ENCODE data around the gene PPP2R3A.
"Not testable (repeated sequence)": the region's sequence is repeated elsewhere in the genome, so short reads cannot be mapped to it uniquely, and the experiment has no call there.

The PPP2R3A gene

GRCh38 chr3:136152176-136152843 lies 186.8 kb downstream of the PPP2R3A start (continued):
- TF ChIP-seq PATZ1 (CRISPR knock-in tag; IDR thresholded peaks at IDR 0.05; ENCODE audit: borderline replicate concordance) (no peak), RARB (CRISPR knock-in tag; IDR thresholded peaks at IDR 0.05) (no peak)

DNA sequence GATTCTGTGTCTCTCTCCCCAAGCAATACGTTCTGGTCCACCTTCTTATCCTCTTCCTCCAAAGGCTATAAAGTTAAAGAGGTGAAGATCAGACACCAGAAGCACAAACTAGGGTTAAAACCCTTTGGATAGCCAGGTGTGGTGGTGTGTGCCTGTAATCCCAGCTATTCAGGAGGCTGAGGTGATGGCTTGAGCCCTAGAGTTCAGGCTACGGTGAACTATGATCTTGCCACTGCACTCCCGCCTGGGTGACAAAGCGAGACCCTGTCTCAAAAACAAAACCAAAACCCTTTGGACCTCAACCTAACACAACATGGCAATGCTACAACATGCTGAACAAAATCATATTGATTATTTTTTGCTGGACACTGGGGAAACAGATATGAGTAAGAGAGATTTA lies 187.4 kb downstream of the PPP2R3A start:
- ATAC-seq, result no peak
- TF ChIP-seq ZFP30 (CRISPR knock-in tag; IDR thresholded peaks at IDR 0.05) (no peak), PPARA (CRISPR knock-in tag; IDR thresholded peaks at IDR 0.05; ENCODE audit: borderline replicate concordance) (no peak), GLIS3 (CRISPR knock-in tag; IDR thresholded peaks at IDR 0.05) (no peak), ARNTL (CRISPR knock-in tag; IDR thresholded peaks at IDR 0.05; ENCODE audit: borderline replicate concordance, low read depth) (no peak)

DNA sequence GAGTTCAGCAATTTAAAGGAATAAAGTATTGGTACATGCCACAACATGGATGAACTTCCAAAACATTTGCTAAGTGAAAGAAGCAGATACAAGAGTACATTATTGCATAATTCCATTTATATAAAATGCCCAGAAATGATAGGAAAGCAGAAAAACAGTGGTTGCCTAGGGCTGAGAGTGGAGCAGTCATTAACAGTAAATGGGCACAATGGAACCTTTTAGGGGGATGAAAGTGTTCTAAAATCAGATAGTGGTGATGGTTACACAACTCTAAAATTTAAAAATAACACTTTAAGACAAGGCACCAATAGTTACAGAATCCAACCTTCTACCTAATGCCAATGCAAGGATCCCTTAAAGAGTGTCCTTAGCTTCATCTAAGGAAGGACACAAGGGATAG lies 196.0 kb downstream of the PPP2R3A start:
- no peak for ATAC-seq

GRCh38 chr3:136162322-136162721 lies 196.8 kb downstream of the PPP2R3A start:
- TF ChIP-seq ESRRG (CRISPR knock-in tag; IDR thresholded peaks at IDR 0.05), result no peak
- TF ChIP-seq PPARA (CRISPR knock-in tag; IDR thresholded peaks at IDR 0.05; ENCODE audit: borderline replicate concordance), result no peak
- no peak for TF ChIP-seq ZFP30 (CRISPR knock-in tag; IDR thresholded peaks at IDR 0.05)
- no peak for TF ChIP-seq TCF4 (CRISPR knock-in tag; IDR thresholded peaks at IDR 0.05; ENCODE audit: borderline replicate concordance)
- TF ChIP-seq, protein P1, sequence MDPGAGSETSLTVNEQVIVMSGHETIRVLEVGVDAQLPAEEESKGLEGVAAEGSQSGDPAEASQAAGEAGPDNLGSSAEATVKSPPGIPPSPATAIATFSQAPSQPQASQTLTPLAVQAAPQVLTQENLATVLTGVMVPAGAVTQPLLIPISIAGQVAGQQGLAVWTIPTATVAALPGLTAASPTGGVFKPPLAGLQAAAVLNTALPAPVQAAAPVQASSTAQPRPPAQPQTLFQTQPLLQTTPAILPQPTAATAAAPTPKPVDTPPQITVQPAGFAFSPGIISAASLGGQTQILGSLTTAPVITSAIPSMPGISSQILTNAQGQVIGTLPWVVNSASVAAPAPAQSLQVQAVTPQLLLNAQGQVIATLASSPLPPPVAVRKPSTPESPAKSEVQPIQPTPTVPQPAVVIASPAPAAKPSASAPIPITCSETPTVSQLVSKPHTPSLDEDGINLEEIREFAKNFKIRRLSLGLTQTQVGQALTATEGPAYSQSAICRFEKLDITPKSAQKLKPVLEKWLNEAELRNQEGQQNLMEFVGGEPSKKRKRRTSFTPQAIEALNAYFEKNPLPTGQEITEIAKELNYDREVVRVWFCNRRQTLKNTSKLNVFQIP (CRISPR knock-in tag; IDR thresholded peaks at IDR 0.05; ENCODE audit: borderline replicate concordance, low read depth), result no peak
- no peak for TF ChIP-seq ARNTL (CRISPR knock-in tag; IDR thresholded peaks at IDR 0.05; ENCODE audit: borderline replicate concordance, low read depth)
- TF ChIP-seq ZNF565 (CRISPR knock-in tag; conservative IDR thresholded peaks at IDR 0.05; ENCODE audit: low read depth), result no peak
- TF ChIP-seq ZNF70 (CRISPR knock-in tag; IDR thresholded peaks at IDR 0.05), result no peak
- TF ChIP-seq ISL1 (CRISPR knock-in tag; IDR thresholded peaks at IDR 0.05), result no peak
- no peak for TF ChIP-seq BACH2 (CRISPR knock-in tag; IDR thresholded peaks at IDR 0.05; ENCODE audit: borderline replicate concordance)
- TF ChIP-seq ZC3H10 (CRISPR knock-in tag; IDR thresholded peaks at IDR 0.05), result no peak
- TF ChIP-seq, protein P2, sequence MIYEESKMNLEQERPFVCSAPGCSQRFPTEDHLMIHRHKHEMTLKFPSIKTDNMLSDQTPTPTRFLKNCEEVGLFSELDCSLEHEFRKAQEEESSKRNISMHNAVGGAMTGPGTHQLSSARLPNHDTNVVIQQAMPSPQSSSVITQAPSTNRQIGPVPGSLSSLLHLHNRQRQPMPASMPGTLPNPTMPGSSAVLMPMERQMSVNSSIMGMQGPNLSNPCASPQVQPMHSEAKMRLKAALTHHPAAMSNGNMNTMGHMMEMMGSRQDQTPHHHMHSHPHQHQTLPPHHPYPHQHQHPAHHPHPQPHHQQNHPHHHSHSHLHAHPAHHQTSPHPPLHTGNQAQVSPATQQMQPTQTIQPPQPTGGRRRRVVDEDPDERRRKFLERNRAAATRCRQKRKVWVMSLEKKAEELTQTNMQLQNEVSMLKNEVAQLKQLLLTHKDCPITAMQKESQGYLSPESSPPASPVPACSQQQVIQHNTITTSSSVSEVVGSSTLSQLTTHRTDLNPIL (CRISPR knock-in tag; IDR thresholded peaks at IDR 0.05; ENCODE audit: low read depth), result no peak
- TF ChIP-seq CSRNP3 (CRISPR knock-in tag; IDR thresholded peaks at IDR 0.05), result no peak
- no peak for TF ChIP-seq RARB (CRISPR knock-in tag; IDR thresholded peaks at IDR 0.05)
- TF ChIP-seq ZFP3 (CRISPR knock-in tag; IDR thresholded peaks at IDR 0.05), result no peak
- no peak for ATAC-seq

More for the DNA sequence above, 196.0 kb downstream of the PPP2R3A start:
- TF ChIP-seq ZC3H10 (CRISPR knock-in tag; IDR thresholded peaks at IDR 0.05) (no peak), SNAI2 (CRISPR knock-in tag; IDR thresholded peaks at IDR 0.05) (no peak), GLIS3 (CRISPR knock-in tag; IDR thresholded peaks at IDR 0.05) (no peak), ZNF70 (CRISPR knock-in tag; IDR thresholded peaks at IDR 0.05) (no peak), RARB (CRISPR knock-in tag; IDR thresholded peaks at IDR 0.05) (no peak), TOX (CRISPR knock-in tag; IDR thresholded peaks at IDR 0.05; ENCODE audit: borderline replicate concordance) (no peak), ZNF565 (CRISPR knock-in tag; conservative IDR thresholded peaks at IDR 0.05; ENCODE audit: low read depth) (no peak), ESRRG (CRISPR knock-in tag; IDR thresholded peaks at IDR 0.05) (no peak), ZNF8 (CRISPR knock-in tag; IDR thresholded peaks at IDR 0.05) (no peak), PATZ1 (CRISPR knock-in tag; IDR thresholded peaks at IDR 0.05; ENCODE audit: borderline replicate concordance) (no peak), ISL1 (CRISPR knock-in tag; IDR thresholded peaks at IDR 0.05) (no peak)
- TF ChIP-seq, protein P2 (CRISPR knock-in tag; IDR thresholded peaks at IDR 0.05; ENCODE audit: low read depth), result no peak

- not testable (repeated sequence) for ATAC-seq
Observed at GRCh38 chr3:136163607-136164006, 198.1 kb downstream of the PPP2R3A start.

All from SK-N-SH treated with all-trans-retinoic acid at 6 μM for 48 hours (cell line).